ENCODE measurements around the gene RAB20.
"Not testable (repeated sequence)": the region's sequence is repeated elsewhere in the genome, so short reads cannot be mapped to it uniquely, and the experiment has no call there.

Gene RAB20

GRCh38 chr13:110507678-110508381 lies 53.7 kb downstream of the RAB20 start:
- DNase-seq = peak; percentile 32

- DNase-seq = peak; percentile 96
Measured at GRCh38 chr13:110506859-110507566, 54.5 kb downstream of the RAB20 start.

- DNase-seq = no peak
Measured at GRCh38 chr13:110506396-110506795, 55.1 kb downstream of the RAB20 start.

- DNase-seq = no peak
Measured at GRCh38 chr13:110505594-110505993, 55.9 kb downstream of the RAB20 start.

GRCh38 chr13:110503979-110504499 lies 57.5 kb downstream of the RAB20 start:
- DNase-seq = peak; percentile 56

- DNase-seq = no peak
Measured at GRCh38 chr13:110503037-110503901, 58.3 kb downstream of the RAB20 start.

GRCh38 chr13:110501188-110501587 lies 60.3 kb downstream of the RAB20 start:
- no peak for DNase-seq

- DNase-seq = no peak
Measured at GRCh38 chr13:110500341-110500740, 61.2 kb downstream of the RAB20 start.

- DNase-seq = peak; percentile 94
Measured at GRCh38 chr13:110499621-110500281, 61.8 kb downstream of the RAB20 start.

- no peak for DNase-seq
Measured at GRCh38 chr13:110498765-110499164, 62.8 kb downstream of the RAB20 start.

- DNase-seq = no peak
Measured at GRCh38 chr13:110498327-110498726, 63.2 kb downstream of the RAB20 start.

- not testable (repeated sequence) for DNase-seq
Measured at GRCh38 chr13:110497896-110498295, 63.6 kb downstream of the RAB20 start.

GRCh38 chr13:110497003-110497402 lies 64.5 kb downstream of the RAB20 start:
- DNase-seq = no peak

GRCh38 chr13:110496281-110496680 lies 65.2 kb downstream of the RAB20 start:
- DNase-seq = no peak

- DNase-seq = no peak
Measured at GRCh38 chr13:110495881-110496280, 65.6 kb downstream of the RAB20 start.

- no peak for DNase-seq
Measured at GRCh38 chr13:110495376-110495775, 66.1 kb downstream of the RAB20 start.

- DNase-seq = no peak
Measured at GRCh38 chr13:110493613-110494012, 67.9 kb downstream of the RAB20 start.

- no peak for DNase-seq
Measured at GRCh38 chr13:110492679-110493593, 68.6 kb downstream of the RAB20 start.

- DNase-seq = no peak
Measured at GRCh38 chr13:110491869-110492678, 69.4 kb downstream of the RAB20 start.

- no peak for DNase-seq
Measured at GRCh38 chr13:110490009-110490770, 71.3 kb downstream of the RAB20 start.
